ENCODE results near the gene VRK3. TPM values are rescaled to one million over a fixed set of nuclear protein-coding genes. Genes with fewer than 3 reads are reported as not detected.

The VRK3 gene
- total RNA-seq, 1 donor from 2014 or later, result 70.0 TPM

GRCh38 chr19:49988433-49988832 lies 36.7 kb downstream of the VRK3 start:
- H3K4me1 Mint-ChIP-seq, result peaks cover 12% of the 10 kb centered on the region
- peaks cover 54% of the 10 kb centered on the region for H3K36me3 Mint-ChIP-seq (ENCODE audit: low read depth)
- no peaks in the 10 kb centered on the region for H3K9me3 Mint-ChIP-seq
- H3K4me3 Mint-ChIP-seq, result no peak overlapping the region
- intact Hi-C loops (cut with micrococcal nuclease), result loop anchor here (2.0 to 10.0 kb wide), 2 partner anchors 16 to 114 kb away; partner anchors contain the start of genes AKT1S1 and TBC1D17
- H3K27me3 Mint-ChIP-seq, result no peaks in the 10 kb centered on the region
- no peak for DNase-seq
- H3K27ac Mint-ChIP-seq, result no peak overlapping the region

GRCh38 chr19:49988007-49988406 lies 37.2 kb downstream of the VRK3 start:
- peaks cover 12% of the 10 kb centered on the region for H3K4me1 Mint-ChIP-seq
- intact Hi-C loops (cut with micrococcal nuclease), result loop anchor here (2.0 to 10.0 kb wide), 2 partner anchors 17 to 113 kb away; partner anchors contain the start of genes AKT1S1 and TBC1D17
- H3K36me3 Mint-ChIP-seq (ENCODE audit: low read depth), result peaks cover 54% of the 10 kb centered on the region
- H3K9me3 Mint-ChIP-seq, result no peaks in the 10 kb centered on the region
- H3K4me3 Mint-ChIP-seq, result no peak overlapping the region
- no peak overlapping the region for H3K27ac Mint-ChIP-seq
- no peak for DNase-seq
- no peaks in the 10 kb centered on the region for H3K27me3 Mint-ChIP-seq

GRCh38 chr19:49987159-49987698 lies 37.9 kb downstream of the VRK3 start:
- Mint-ChIP-seq H3K36me3 (ENCODE audit: low read depth) (peaks cover 52% of the 10 kb centered on the region), H3K9me3 (no peaks in the 10 kb centered on the region), H3K4me1 (peaks cover 12% of the 10 kb centered on the region), H3K27ac (peak overlapping the region; percentile 23), H3K4me3 (no peak overlapping the region), H3K27me3 (no peaks in the 10 kb centered on the region)
- DNase-seq, result peak; percentile 96
- intact Hi-C loops (cut with micrococcal nuclease), result loop anchor here (10.0 kb wide), 1 partner anchor 112 kb away; the partner anchor contains the start of genes AKT1S1 and TBC1D17

GRCh38 chr19:49986354-49986753 lies 38.8 kb downstream of the VRK3 start:
- H3K9me3 Mint-ChIP-seq, result no peaks in the 10 kb centered on the region
- H3K27ac Mint-ChIP-seq, result no peak overlapping the region
- H3K27me3 Mint-ChIP-seq, result no peaks in the 10 kb centered on the region
- H3K4me1 Mint-ChIP-seq, result peaks cover 12% of the 10 kb centered on the region
- no peak overlapping the region for H3K4me3 Mint-ChIP-seq
- H3K36me3 Mint-ChIP-seq (ENCODE audit: low read depth), result peaks cover 49% of the 10 kb centered on the region
- DNase-seq, result no peak
- intact Hi-C loops (cut with micrococcal nuclease), result loop anchor here (10.0 kb wide), 1 partner anchor 112 kb away; the partner anchor contains the start of genes AKT1S1 and TBC1D17

- H3K4me1 Mint-ChIP-seq, result peaks cover 12% of the 10 kb centered on the region
- no peaks in the 10 kb centered on the region for H3K27me3 Mint-ChIP-seq
- H3K27ac Mint-ChIP-seq, result no peak overlapping the region
- H3K36me3 Mint-ChIP-seq (ENCODE audit: low read depth), result peaks cover 44% of the 10 kb centered on the region
- DNase-seq, result no peak
- no peaks in the 10 kb centered on the region for H3K9me3 Mint-ChIP-seq
- intact Hi-C loops (cut with micrococcal nuclease), result loop anchor here (10.0 kb wide), 1 partner anchor 111 kb away; the partner anchor contains the start of genes AKT1S1 and TBC1D17
- H3K4me3 Mint-ChIP-seq, result no peak overlapping the region
Observed at GRCh38 chr19:49985871-49986270, 39.3 kb downstream of the VRK3 start.

GRCh38 chr19:49984491-49984890 lies 40.7 kb downstream of the VRK3 start:
- Mint-ChIP-seq H3K36me3 (ENCODE audit: low read depth) (peaks cover 44% of the 10 kb centered on the region), H3K27me3 (no peaks in the 10 kb centered on the region)

GRCh38 chr19:49983645-49984229 lies 41.4 kb downstream of the VRK3 start:
- no peak overlapping the region for H3K4me3 Mint-ChIP-seq
- no peaks in the 10 kb centered on the region for H3K9me3 Mint-ChIP-seq
- no peak overlapping the region for H3K27ac Mint-ChIP-seq
- no peaks in the 10 kb centered on the region for H3K27me3 Mint-ChIP-seq
- intact Hi-C loops (cut with micrococcal nuclease), result loop anchor here (1.0 to 10.0 kb wide), 2 partner anchors 46 to 109 kb away; partner anchors contain the start of genes AKT1S1 and TBC1D17
- peaks cover 37% of the 10 kb centered on the region for H3K36me3 Mint-ChIP-seq (ENCODE audit: low read depth)
- DNase-seq, result peak; percentile 93
- H3K4me1 Mint-ChIP-seq, result peaks cover 9% of the 10 kb centered on the region

More at GRCh38 chr19:49984491-49984890, 40.7 kb downstream of the VRK3 start:
- Mint-ChIP-seq H3K4me1 (peaks cover 12% of the 10 kb centered on the region), H3K9me3 (no peaks in the 10 kb centered on the region), H3K27ac (no peak overlapping the region), H3K4me3 (no peak overlapping the region)
- DNase-seq, result no peak
- intact Hi-C loops (cut with micrococcal nuclease), result loop anchor here (10.0 kb wide), 1 partner anchor 110 kb away; the partner anchor contains the start of genes AKT1S1 and TBC1D17

GRCh38 chr19:49981603-49982593 lies 43.3 kb downstream of the VRK3 start:
- intact Hi-C loops (cut with micrococcal nuclease), result loop anchor here (10.0 kb wide), 1 partner anchor 107 kb away; the partner anchor contains the start of genes AKT1S1 and TBC1D17
- Mint-ChIP-seq H3K27me3 (no peaks in the 10 kb centered on the region), H3K27ac (no peak overlapping the region), H3K4me1 (peaks cover 3% of the 10 kb centered on the region), H3K4me3 (no peak overlapping the region), H3K36me3 (ENCODE audit: low read depth) (peaks cover 27% of the 10 kb centered on the region), H3K9me3 (no peaks in the 10 kb centered on the region)
- DNase-seq, result no peak

GRCh38 chr19:49978324-49978723 lies 46.8 kb downstream of the VRK3 start:
- intact Hi-C loops (cut with micrococcal nuclease), result no loop called here
- no peaks in the 10 kb centered on the region for H3K4me1 Mint-ChIP-seq
- no peak for DNase-seq
- no peak overlapping the region for H3K4me3 Mint-ChIP-seq
- no peak overlapping the region for H3K27ac Mint-ChIP-seq
- no peaks in the 10 kb centered on the region for H3K9me3 Mint-ChIP-seq
- peaks cover 19% of the 10 kb centered on the region for H3K36me3 Mint-ChIP-seq (ENCODE audit: low read depth)
- no peaks in the 10 kb centered on the region for H3K27me3 Mint-ChIP-seq

- Mint-ChIP-seq H3K4me3 (no peak overlapping the region), H3K36me3 (ENCODE audit: low read depth) (peaks cover 18% of the 10 kb centered on the region), H3K9me3 (no peaks in the 10 kb centered on the region), H3K27me3 (no peaks in the 10 kb centered on the region), H3K27ac (no peak overlapping the region), H3K4me1 (no peaks in the 10 kb centered on the region)
- intact Hi-C loops (cut with micrococcal nuclease), result no loop called here
- no peak for DNase-seq
Observed at GRCh38 chr19:49977881-49978280, 47.3 kb downstream of the VRK3 start.

- H3K4me1 Mint-ChIP-seq, result no peaks in the 10 kb centered on the region
- no peaks in the 10 kb centered on the region for H3K27me3 Mint-ChIP-seq
- no peak overlapping the region for H3K27ac Mint-ChIP-seq
- no peak for DNase-seq
- H3K9me3 Mint-ChIP-seq, result no peaks in the 10 kb centered on the region
- intact Hi-C loops (cut with micrococcal nuclease), result no loop called here
- H3K4me3 Mint-ChIP-seq, result no peak overlapping the region
- H3K36me3 Mint-ChIP-seq (ENCODE audit: low read depth), result peaks cover 15% of the 10 kb centered on the region
Observed at GRCh38 chr19:49977076-49977475, 48.1 kb downstream of the VRK3 start.

- no peak overlapping the region for H3K4me3 Mint-ChIP-seq
- DNase-seq, result no peak
- peaks cover 15% of the 10 kb centered on the region for H3K36me3 Mint-ChIP-seq (ENCODE audit: low read depth)
- H3K9me3 Mint-ChIP-seq, result no peaks in the 10 kb centered on the region
- H3K27me3 Mint-ChIP-seq, result no peaks in the 10 kb centered on the region
- H3K4me1 Mint-ChIP-seq, result no peaks in the 10 kb centered on the region
- H3K27ac Mint-ChIP-seq, result no peak overlapping the region
- intact Hi-C loops (cut with micrococcal nuclease), result no loop called here
Observed at GRCh38 chr19:49976496-49976895, 48.7 kb downstream of the VRK3 start.

GRCh38 chr19:49975051-49975450 lies 50.1 kb downstream of the VRK3 start:
- no peak for DNase-seq
- Mint-ChIP-seq H3K27me3 (no peaks in the 10 kb centered on the region), H3K36me3 (ENCODE audit: low read depth) (peaks cover 10% of the 10 kb centered on the region), H3K27ac (no peak overlapping the region), H3K4me3 (no peak overlapping the region), H3K4me1 (no peaks in the 10 kb centered on the region), H3K9me3 (no peaks in the 10 kb centered on the region)
- intact Hi-C loops (cut with micrococcal nuclease), result no loop called here
